Osteoblast (primary cell): ENCODE data around the gene FGFRL1. TPM values are rescaled to one million over a fixed set of nuclear protein-coding genes. Genes with fewer than 3 reads are reported as not detected.

Experiments used
- DNase-seq: peaks from one replicate; pipeline ENCODE4 v3.0.0; 2011; ENCODE audit warnings: low spot score, mixed read lengths; ENCODE audit not compliant: insufficient read length; ENCODE audit errors: missing footprints
- H2AFZ ChIP-seq: 2 replicates; pipeline ENCODE4 v1.6.0; 2011; ENCODE audit warnings: mild to moderate bottlenecking, low read length
- H3K27ac ChIP-seq: 2 replicates; pipeline ENCODE4 v1.5.1; 2011; ENCODE audit warnings: mild to moderate bottlenecking, low read depth, low read length, moderate library complexity
- H3K27me3 ChIP-seq: 2 replicates; pipeline ENCODE4 v1.6.0; 2012; ENCODE audit warnings: mild to moderate bottlenecking, control low read depth, inconsistent platforms, low read length, moderate library complexity; ENCODE audit not compliant: insufficient read depth
- H3K36me3 ChIP-seq: 2 replicates; pipeline ENCODE4 v1.5.1; 2011; ENCODE audit warnings: mild to moderate bottlenecking, low read length, control low read depth, moderate library complexity; ENCODE audit not compliant: insufficient read depth
- H3K4me1 ChIP-seq: 2 replicates; pipeline ENCODE4 v1.5.1; 2011; ENCODE audit warnings: mild to moderate bottlenecking, low read length, control low read depth, moderate library complexity; ENCODE audit not compliant: insufficient read depth
- H3K4me2 ChIP-seq: 2 replicates; pipeline ENCODE4 v1.6.0; 2011; ENCODE audit warnings: mild to moderate bottlenecking, low read length; ENCODE audit not compliant: insufficient read depth
- H3K4me3 ChIP-seq: fragments of 200-600 bp; sonication (generic); 3 replicates; pipeline ENCODE4 v1.5.1; 2012; ENCODE audit warnings: mild to moderate bottlenecking, low read length, inconsistent platforms; ENCODE audit not compliant: insufficient read depth
- H3K79me2 ChIP-seq: 2 replicates; pipeline ENCODE4 v1.6.0; 2012; ENCODE audit warnings: mild to moderate bottlenecking, low read length, control low read depth, inconsistent platforms; ENCODE audit not compliant: insufficient read depth
- H3K9me3 ChIP-seq: 2 replicates; pipeline ENCODE4 v1.5.1; 2011; ENCODE audit warnings: low read depth, low read length, control low read depth
- H4K20me1 ChIP-seq: 2 replicates; pipeline ENCODE4 v1.6.0; 2012; ENCODE audit warnings: mild to moderate bottlenecking, low read length, control low read depth; ENCODE audit not compliant: insufficient read depth
- total RNA-seq: library from RNA; depleted of rRNA; stranded (reverse); fragments of >200 nt; gene quantifications from 2 replicates; pipeline ENCODE4 v1.2.3, GENCODE V29; 2012
- TF ChIP-seq, protein P1 (sequence below): IDR thresholded peaks from 2 replicates; pipeline ENCODE4 v1.5.1; 2011; ENCODE audit warnings: mild to moderate bottlenecking, low read depth, low read length, moderate library complexity; ENCODE audit errors: extremely low read depth

FGFRL1 gene
- total RNA-seq, 1 donor, result 30.8 TPM

- Histone ChIP-seq H2AFZ (no peak overlapping the region), H3K4me2 (no peak overlapping the region), H3K27me3 (no peaks in the 10 kb centered on the region), H3K36me3 (peaks cover 8% of the 10 kb centered on the region), H3K4me3 (no peak overlapping the region), H3K27ac (no peak overlapping the region), H3K9me3 (no peaks in the 10 kb centered on the region), H4K20me1 (peaks cover 11% of the 10 kb centered on the region), H3K79me2 (no peaks in the 10 kb centered on the region), H3K4me1 (no peaks in the 10 kb centered on the region)
- no peak for DNase-seq
- TF ChIP-seq, protein P1, sequence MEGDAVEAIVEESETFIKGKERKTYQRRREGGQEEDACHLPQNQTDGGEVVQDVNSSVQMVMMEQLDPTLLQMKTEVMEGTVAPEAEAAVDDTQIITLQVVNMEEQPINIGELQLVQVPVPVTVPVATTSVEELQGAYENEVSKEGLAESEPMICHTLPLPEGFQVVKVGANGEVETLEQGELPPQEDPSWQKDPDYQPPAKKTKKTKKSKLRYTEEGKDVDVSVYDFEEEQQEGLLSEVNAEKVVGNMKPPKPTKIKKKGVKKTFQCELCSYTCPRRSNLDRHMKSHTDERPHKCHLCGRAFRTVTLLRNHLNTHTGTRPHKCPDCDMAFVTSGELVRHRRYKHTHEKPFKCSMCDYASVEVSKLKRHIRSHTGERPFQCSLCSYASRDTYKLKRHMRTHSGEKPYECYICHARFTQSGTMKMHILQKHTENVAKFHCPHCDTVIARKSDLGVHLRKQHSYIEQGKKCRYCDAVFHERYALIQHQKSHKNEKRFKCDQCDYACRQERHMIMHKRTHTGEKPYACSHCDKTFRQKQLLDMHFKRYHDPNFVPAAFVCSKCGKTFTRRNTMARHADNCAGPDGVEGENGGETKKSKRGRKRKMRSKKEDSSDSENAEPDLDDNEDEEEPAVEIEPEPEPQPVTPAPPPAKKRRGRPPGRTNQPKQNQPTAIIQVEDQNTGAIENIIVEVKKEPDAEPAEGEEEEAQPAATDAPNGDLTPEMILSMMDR, result no peak
These were observed 12.7 kb downstream of the FGFRL1 start for GRCh38 chr4:1023895-1024740.

DNA sequence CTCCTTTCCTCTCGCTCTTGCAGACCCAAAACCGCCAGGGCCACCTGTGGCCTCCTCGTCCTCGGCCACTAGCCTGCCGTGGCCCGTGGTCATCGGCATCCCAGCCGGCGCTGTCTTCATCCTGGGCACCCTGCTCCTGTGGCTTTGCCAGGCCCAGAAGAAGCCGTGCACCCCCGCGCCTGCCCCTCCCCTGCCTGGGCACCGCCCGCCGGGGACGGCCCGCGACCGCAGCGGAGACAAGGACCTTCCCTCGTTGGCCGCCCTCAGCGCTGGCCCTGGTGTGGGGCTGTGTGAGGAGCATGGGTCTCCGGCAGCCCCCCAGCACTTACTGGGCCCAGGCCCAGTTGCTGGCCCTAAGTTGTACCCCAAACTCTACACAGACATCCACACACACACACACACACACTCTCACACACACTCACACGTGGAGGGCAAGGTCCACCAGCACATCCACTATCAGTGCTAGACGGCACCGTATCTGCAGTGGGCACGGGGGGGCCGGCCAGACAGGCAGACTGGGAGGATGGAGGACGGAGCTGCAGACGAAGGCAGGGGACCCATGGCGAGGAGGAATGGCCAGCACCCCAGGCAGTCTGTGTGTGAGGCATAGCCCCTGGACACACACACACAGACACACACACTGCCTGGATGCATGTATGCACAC is 13.6 kb downstream of the FGFRL1 start:
- no peaks in the 10 kb centered on the region for H3K27me3 ChIP-seq
- H3K9me3 ChIP-seq, result no peaks in the 10 kb centered on the region
- H4K20me1 ChIP-seq, result peaks cover 8% of the 10 kb centered on the region
- no peak overlapping the region for H3K4me2 ChIP-seq
- H3K27ac ChIP-seq, result no peak overlapping the region
- TF ChIP-seq, protein P1, result no peak
- H3K4me3 ChIP-seq, result no peak overlapping the region
- no peaks in the 10 kb centered on the region for H3K79me2 ChIP-seq
- H2AFZ ChIP-seq, result no peak overlapping the region
- peaks cover 8% of the 10 kb centered on the region for H3K36me3 ChIP-seq
- no peaks in the 10 kb centered on the region for H3K4me1 ChIP-seq
- no peak for DNase-seq

DNA sequence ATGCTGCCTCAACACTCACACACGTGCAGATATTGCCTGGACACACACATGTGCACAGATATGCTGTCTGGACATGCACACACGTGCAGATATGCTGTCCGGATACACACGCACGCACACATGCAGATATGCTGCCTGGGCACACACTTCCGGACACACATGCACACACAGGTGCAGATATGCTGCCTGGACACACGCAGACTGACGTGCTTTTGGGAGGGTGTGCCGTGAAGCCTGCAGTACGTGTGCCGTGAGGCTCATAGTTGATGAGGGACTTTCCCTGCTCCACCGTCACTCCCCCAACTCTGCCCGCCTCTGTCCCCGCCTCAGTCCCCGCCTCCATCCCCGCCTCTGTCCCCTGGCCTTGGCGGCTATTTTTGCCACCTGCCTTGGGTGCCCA is 14.7 kb downstream of the FGFRL1 start:
- no peak for DNase-seq
- Histone ChIP-seq H3K4me3 (no peak overlapping the region), H3K9me3 (no peaks in the 10 kb centered on the region), H4K20me1 (peaks cover 6% of the 10 kb centered on the region), H3K79me2 (no peaks in the 10 kb centered on the region), H3K4me2 (no peak overlapping the region), H3K36me3 (peaks cover 8% of the 10 kb centered on the region), H2AFZ (no peak overlapping the region), H3K27ac (no peak overlapping the region), H3K27me3 (no peaks in the 10 kb centered on the region), H3K4me1 (no peaks in the 10 kb centered on the region)
- TF ChIP-seq, protein P1, result no peak
